H1 (cell line): Measurements from ENCODE around the gene FLOT1. TPM values are rescaled to one million over a fixed set of nuclear protein-coding genes. Genes with fewer than 3 reads are reported as not detected.

Experiments
- CHD1 ChIP-seq: IDR thresholded peaks from 2 replicates; pipeline ENCODE4 v1.6.1; 2012; ENCODE audit warnings: low read depth, low read length, improper control_type of control experiment
- CREB1 ChIP-seq: IDR thresholded peaks from 2 replicates; pipeline ENCODE4 v1.6.1; 2012; ENCODE audit warnings: inconsistent platforms
- CTBP2 ChIP-seq: IDR thresholded peaks from 2 replicates; pipeline ENCODE4 v1.7.0; 2011; ENCODE audit warnings: borderline replicate concordance, mild to moderate bottlenecking, moderate library complexity, mixed read lengths, low read length; ENCODE audit not compliant: insufficient read depth, insufficient read length
- E2F6 ChIP-seq: IDR thresholded peaks from 2 replicates; pipeline ENCODE4 v1.6.1; 2012; ENCODE audit warnings: inconsistent platforms
- EZH2 ChIP-seq: fragments of 200-600 bp; sonication (generic); IDR thresholded peaks from 2 replicates; pipeline ENCODE4 v1.7.1; 2012; ENCODE audit warnings: low read depth, mild to moderate bottlenecking, moderate library complexity, low read length, inconsistent platforms; ENCODE audit not compliant: severe bottlenecking
- GABPA ChIP-seq: IDR thresholded peaks from 2 replicates; pipeline ENCODE4 v1.6.1; 2011; ENCODE audit warnings: mild to moderate bottlenecking, low read length, moderate library complexity, borderline replicate concordance; ENCODE audit not compliant: insufficient read depth
- JUND ChIP-seq: IDR thresholded peaks from 2 replicates; pipeline ENCODE4 v1.6.1; 2011; ENCODE audit warnings: mild to moderate bottlenecking, improper control_type of control experiment, low read length
- KDM1A ChIP-seq: fragments of 200-600, 300-600 bp; sonication (generic); IDR thresholded peaks from 2 replicates; pipeline ENCODE4 v1.7.1; 2016; ENCODE audit warnings: mild to moderate bottlenecking, low read length, borderline replicate concordance
- MAFK ChIP-seq: IDR thresholded peaks from 2 replicates; pipeline ENCODE4 v1.6.1; 2012; ENCODE audit warnings: low read depth, mild to moderate bottlenecking, improper control_type of control experiment, low read length
- MAX ChIP-seq: IDR thresholded peaks from 2 replicates; pipeline ENCODE4 v1.6.1; 2012; ENCODE audit warnings: inconsistent platforms
- RFX5 ChIP-seq: IDR thresholded peaks from 2 replicates; pipeline ENCODE4 v1.6.1; 2011; ENCODE audit warnings: low read depth, low read length, improper control_type of control experiment, borderline replicate concordance
- SIX5 ChIP-seq: IDR thresholded peaks from 2 replicates; pipeline ENCODE4 v1.6.1; 2011; ENCODE audit warnings: mild to moderate bottlenecking, low read depth, low read length
- SP1 ChIP-seq: IDR thresholded peaks from 2 replicates; pipeline ENCODE4 v1.6.1; 2011; ENCODE audit warnings: low read depth, low read length
- TAF1 ChIP-seq: IDR thresholded peaks from 2 replicates; pipeline ENCODE4 v1.6.1; 2011; ENCODE audit warnings: mild to moderate bottlenecking, low read depth, low read length
- TAF7 ChIP-seq: optimal IDR thresholded peaks from 2 replicates; pipeline ENCODE3; 2011; ENCODE audit warnings: low read depth, mild to moderate bottlenecking, inconsistent platforms, low read length, moderate library complexity, borderline replicate concordance
- TBP ChIP-seq: IDR thresholded peaks from 2 replicates; pipeline ENCODE4 v1.6.1; 2011; ENCODE audit warnings: low read depth, low read length, improper control_type of control experiment
- USF2 ChIP-seq: IDR thresholded peaks from 2 replicates; pipeline ENCODE4 v1.6.1; 2011; ENCODE audit warnings: low read length, improper control_type of control experiment
- YY1 ChIP-seq: IDR thresholded peaks from 2 replicates; pipeline ENCODE4 v1.6.1; 2011; ENCODE audit warnings: low read depth, mild to moderate bottlenecking, low read length
- polyA plus RNA-seq, 7 experiments: library from polyadenylated mRNA; depleted of rRNA in 3 of 7; stranded (reverse) in 5 of 7; unstranded in 2 of 7; fragments of >200 nt in 5 of 7; fragments of 200-250 nt in 2 of 7; gene quantifications; 1 replicate in 5 of 7; 2 replicates in 1 of 7; 4 replicates in 1 of 7; pipeline versions ENCODE4 v1.2.1 to v1.2.3, GENCODE V29; 2011 to 2013; ENCODE audit warnings: missing spikeins in 2 of 7, mixed read lengths in 2 of 7
- total RNA-seq: library from RNA; stranded (reverse); fragmentation: NEBNext Ultra II Directional; extraction: Animal tissue kit (Norgen Biotek cat#: 25700); gene quantifications from 2 replicates; pipeline ENCODE4 v1.2.1, GENCODE V29; 2021

FLOT1 gene
- total and polyA plus RNA-seq, 2 of the 8 experiments (the other 6 are each of a cell fraction or from before 2014, with no cell fraction given) = 87.5 to 88.1 TPM

- TF ChIP-seq TAF1 (peak; percentile 98), MAX (peak; percentile 87), CTBP2 (no peak), CREB1 (peak; percentile 69), CHD1 (peak; percentile 86), TAF7 (peak; percentile 99), E2F6 (peak; percentile 51; the same call in 1 of the 2 replicates), GABPA (no peak), EZH2 (no peak), TBP (peak; percentile 95), JUND (no peak), SIX5 (peak; percentile 57), USF2 (peak; percentile 62; the same call in 1 of the 2 replicates), YY1 (peak; percentile 80), MAFK (peak; percentile 61; the same call in 1 of the 2 replicates), KDM1A (no peak), SP1 (peak; percentile 16), RFX5 (no peak)
Measured at GRCh38 chr6:30719791-30720737, 22.4 kb downstream of the FLOT1 start, which contains the start of gene TUBB (continued).
